Measurements from ENCODE around the gene VHLL. TPM values are rescaled to one million over a fixed set of nuclear protein-coding genes. Genes with fewer than 3 reads are reported as not detected.

The VHLL gene
- polyA plus RNA-seq, 3 donors, result not detected

DNA sequence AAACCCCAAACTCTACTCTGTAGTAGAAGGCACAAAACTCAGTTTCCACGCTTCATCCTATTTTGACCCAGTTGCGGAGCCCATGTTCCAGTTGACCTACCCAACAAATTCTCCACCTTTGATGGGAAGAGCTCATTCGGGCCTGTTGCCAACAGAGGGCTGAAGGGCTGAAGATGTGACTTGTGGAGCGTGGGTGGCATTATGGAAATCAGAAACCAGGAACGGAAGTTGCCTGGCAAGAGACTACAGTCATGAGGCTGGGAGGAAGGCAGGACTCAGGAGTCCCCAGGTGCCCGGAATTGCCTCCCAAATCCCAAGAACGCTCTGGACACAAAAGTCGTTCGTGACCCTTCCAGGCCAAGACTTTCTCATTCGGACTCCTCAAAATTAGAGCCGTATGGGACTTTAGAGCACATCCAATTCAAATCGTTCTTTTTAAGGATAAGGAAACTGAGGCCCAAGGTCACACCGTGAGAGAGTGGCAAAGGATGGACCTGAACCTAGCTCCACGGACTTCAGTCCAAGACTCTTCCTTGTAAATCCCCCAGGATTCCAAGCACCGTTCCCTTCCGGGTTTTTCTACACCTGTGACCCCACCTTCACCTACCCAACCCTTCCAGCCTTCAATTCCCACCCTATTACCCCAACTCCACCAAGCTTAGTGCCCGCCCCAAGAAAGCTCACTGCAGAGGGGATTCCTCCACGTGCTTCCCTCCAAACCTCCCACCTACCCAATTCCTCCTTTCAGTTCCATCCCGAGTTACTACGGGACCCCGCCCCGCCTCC, 17.2 kb downstream of the VHLL start:
- TF ChIP-seq, protein P1, sequence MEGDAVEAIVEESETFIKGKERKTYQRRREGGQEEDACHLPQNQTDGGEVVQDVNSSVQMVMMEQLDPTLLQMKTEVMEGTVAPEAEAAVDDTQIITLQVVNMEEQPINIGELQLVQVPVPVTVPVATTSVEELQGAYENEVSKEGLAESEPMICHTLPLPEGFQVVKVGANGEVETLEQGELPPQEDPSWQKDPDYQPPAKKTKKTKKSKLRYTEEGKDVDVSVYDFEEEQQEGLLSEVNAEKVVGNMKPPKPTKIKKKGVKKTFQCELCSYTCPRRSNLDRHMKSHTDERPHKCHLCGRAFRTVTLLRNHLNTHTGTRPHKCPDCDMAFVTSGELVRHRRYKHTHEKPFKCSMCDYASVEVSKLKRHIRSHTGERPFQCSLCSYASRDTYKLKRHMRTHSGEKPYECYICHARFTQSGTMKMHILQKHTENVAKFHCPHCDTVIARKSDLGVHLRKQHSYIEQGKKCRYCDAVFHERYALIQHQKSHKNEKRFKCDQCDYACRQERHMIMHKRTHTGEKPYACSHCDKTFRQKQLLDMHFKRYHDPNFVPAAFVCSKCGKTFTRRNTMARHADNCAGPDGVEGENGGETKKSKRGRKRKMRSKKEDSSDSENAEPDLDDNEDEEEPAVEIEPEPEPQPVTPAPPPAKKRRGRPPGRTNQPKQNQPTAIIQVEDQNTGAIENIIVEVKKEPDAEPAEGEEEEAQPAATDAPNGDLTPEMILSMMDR (IDR thresholded peaks at IDR 0.05), result no peak
- H3K4me3 Mint-ChIP-seq, result peak overlapping the region; percentile 90 to 94
- Histone ChIP-seq H3K4me2 (replicated peaks; ENCODE audit: extremely low read depth, low read length, poor library complexity, severe bottlenecking) (peak overlapping the region; percentile 90), H3K36me3 (replicated peaks in 1 of 2; ENCODE audit: control insufficient read depth in 1 of 2, insufficient read depth in 2 of 2, low read length in 2 of 2) (peaks cover 29 to 39% of the 10 kb centered on the region in 2 donors), H3K27me3 (ENCODE audit: control insufficient read depth in 2 of 2, insufficient read depth in 2 of 2, low read length in 2 of 2) (no peaks in the 10 kb centered on the region), H3K4me3 (replicated peaks in 1 of 3; ENCODE audit: low read depth in 2 of 3, low read length in 3 of 3) (peak overlapping the region; percentile 63 to 96 (median 94)), H3K27ac (ENCODE audit: low read depth in 1 of 2, low read length in 2 of 2) (peak overlapping the region; percentile 79 to 82), H3K79me2 (ENCODE audit: insufficient read depth, low read length) (peaks cover 66% of the 10 kb centered on the region), H3K9me3 (replicated peaks in 1 of 2; ENCODE audit: control insufficient read depth in 1 of 2, insufficient read depth in 1 of 2, low read length in 2 of 2) (no peaks in the 10 kb centered on the region), H2AFZ (ENCODE audit: insufficient read depth, low read depth, low read length, poor library complexity, severe bottlenecking) (peak overlapping the region; percentile 82), H4K20me1 (ENCODE audit: insufficient read depth, low read length) (peaks cover 46% of the 10 kb centered on the region), H3K4me1 (ENCODE audit: control insufficient read depth in 1 of 2, insufficient read depth in 2 of 2, low read length in 2 of 2) (peaks cover 76 to 79% of the 10 kb centered on the region in 2 donors), H3K9ac (ENCODE audit: insufficient read depth, low read length, poor library complexity, severe bottlenecking) (peak overlapping the region; percentile 85)
- no peaks in the 10 kb centered on the region for H3K9me3 Mint-ChIP-seq
- peaks cover 67% of the 10 kb centered on the region for H3K4me1 Mint-ChIP-seq
- peak overlapping the region; percentile 87 to 95 (median 92) for H3K27ac Mint-ChIP-seq
- H3K27me3 Mint-ChIP-seq (ENCODE audit: low read depth in 3 of 3), result no peaks in the 10 kb centered on the region
- peaks cover 22 to 45% of the 10 kb centered on the region in 2 donors for H3K36me3 Mint-ChIP-seq
- WGBS (ENCODE audit: insufficient coverage), result 3% methylated on average over 15 of the region's 22 CpGs
- intact Hi-C loops (cut with micrococcal nuclease), result no loop called here
- peak in 1 of 3 donors; percentile 33 for DNase-seq

DNA sequence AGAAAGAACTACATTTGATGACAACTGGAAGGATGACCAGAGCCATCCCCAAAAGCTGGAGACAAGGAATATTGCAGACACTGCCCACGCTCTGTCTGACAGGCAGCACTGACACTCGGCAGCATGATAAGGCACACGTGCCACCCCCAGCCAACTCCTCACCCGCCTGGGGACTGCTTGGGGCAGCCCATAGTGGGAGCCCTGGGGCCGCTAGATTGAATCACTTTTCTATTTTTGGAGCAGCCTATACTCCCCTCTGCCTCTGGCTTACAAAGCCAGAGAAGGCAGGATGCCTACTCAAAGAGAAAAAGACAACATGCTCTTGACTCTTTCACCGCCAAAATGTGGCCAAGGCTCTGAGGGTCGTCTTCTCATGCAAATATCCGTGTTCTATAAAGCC, 17.8 kb downstream of the VHLL start:
- H3K4me3 ChIP-seq (replicated peaks in 1 of 3; ENCODE audit: low read depth in 2 of 3, low read length in 3 of 3), result peak overlapping the region in 2 of 3 experiments; percentile 63 to 94
- H3K4me1 Mint-ChIP-seq, result peaks cover 73% of the 10 kb centered on the region
- peak overlapping the region; percentile 90 for H3K4me2 ChIP-seq (replicated peaks; ENCODE audit: extremely low read depth, low read length, poor library complexity, severe bottlenecking)
- H4K20me1 ChIP-seq (ENCODE audit: insufficient read depth, low read length), result peaks cover 49% of the 10 kb centered on the region
- no peaks in the 10 kb centered on the region for H3K27me3 Mint-ChIP-seq (ENCODE audit: low read depth in 3 of 3)
- H3K36me3 ChIP-seq (replicated peaks in 1 of 2; ENCODE audit: control insufficient read depth in 1 of 2, insufficient read depth in 2 of 2, low read length in 2 of 2), result peaks cover 28 to 37% of the 10 kb centered on the region in 2 donors
- peak overlapping the region; percentile 90 to 94 for H3K4me3 Mint-ChIP-seq
- no peaks in the 10 kb centered on the region for H3K9me3 Mint-ChIP-seq
- H3K36me3 Mint-ChIP-seq, result peaks cover 23 to 47% of the 10 kb centered on the region in 2 donors
- peaks cover 66% of the 10 kb centered on the region for H3K79me2 ChIP-seq (ENCODE audit: insufficient read depth, low read length)
- 33% methylated on average over 8 of the region's 8 CpGs for WGBS (ENCODE audit: insufficient coverage)
- intact Hi-C loops (cut with micrococcal nuclease), result no loop called here
- peak overlapping the region; percentile 79 to 82 for H3K27ac ChIP-seq (ENCODE audit: low read depth in 1 of 2, low read length in 2 of 2)
- peak overlapping the region; percentile 59 to 95 (median 90) for H3K27ac Mint-ChIP-seq
- DNase-seq, result peak in 1 of 3 donors; percentile 33
- H2AFZ ChIP-seq (ENCODE audit: insufficient read depth, low read depth, low read length, poor library complexity, severe bottlenecking), result peak overlapping the region; percentile 82
- TF ChIP-seq, protein P1 (IDR thresholded peaks at IDR 0.05), result no peak
- H3K9me3 ChIP-seq (replicated peaks in 1 of 2; ENCODE audit: control insufficient read depth in 1 of 2, insufficient read depth in 1 of 2, low read length in 2 of 2), result no peaks in the 10 kb centered on the region
- H3K4me1 ChIP-seq (ENCODE audit: control insufficient read depth in 1 of 2, insufficient read depth in 2 of 2, low read length in 2 of 2), result peaks cover 82 to 85% of the 10 kb centered on the region in 2 donors
- no peaks in the 10 kb centered on the region for H3K27me3 ChIP-seq (ENCODE audit: control insufficient read depth in 2 of 2, insufficient read depth in 2 of 2, low read length in 2 of 2)
- peak overlapping the region; percentile 85 for H3K9ac ChIP-seq (ENCODE audit: insufficient read depth, low read length, poor library complexity, severe bottlenecking)
